HepG2 (cell line): ENCODE data around the gene DOK4. TPM values are rescaled to one million over a fixed set of nuclear protein-coding genes. Genes with fewer than 3 reads are reported as not detected.

ENCODE experiments used
- FOXK1 ChIP-seq: sonication (generic); formaldehyde crosslinking; IDR thresholded peaks from 2 replicates; pipeline ENCODE4 v1.4.0; 2020; ENCODE audit warnings: low read depth, missing genetic modification reagents, borderline replicate concordance
- GRHL1 ChIP-seq: sonication (generic); formaldehyde crosslinking; conservative IDR thresholded peaks from 2 replicates; pipeline ENCODE4 v1.8.0; 2022; ENCODE audit warnings: missing genetic modification reagents
- HMG20B ChIP-seq: conservative IDR thresholded peaks from 2 replicates; pipeline ENCODE4 v1.6.1; 2016; ENCODE audit warnings: missing genetic modification reagents, missing compliant biosample characterization
- HNRNPK ChIP-seq: fragments of 200-400 bp; formaldehyde crosslinking; IDR thresholded peaks from 2 replicates; pipeline ENCODE4 v1.6.1; 2018; ENCODE audit warnings: low read length, low read depth, moderate library complexity, mild to moderate bottlenecking; ENCODE audit not compliant: poor library complexity, severe bottlenecking
- IKZF4 ChIP-seq: sonication (generic); formaldehyde crosslinking; IDR thresholded peaks from 2 replicates; pipeline ENCODE4 v1.5.1; 2020; ENCODE audit warnings: borderline replicate concordance, mild to moderate bottlenecking, low read depth, missing genetic modification reagents; ENCODE audit errors: not compliant biosample characterization
- NBN ChIP-seq: fragments of 450-650 bp; conservative IDR thresholded peaks from 2 replicates; pipeline ENCODE4 v1.6.1; 2017
- PCBP2 ChIP-seq: fragments of 200-400 bp; formaldehyde crosslinking; optimal IDR thresholded peaks from 2 replicates; pipeline ENCODE3; 2018; ENCODE audit warnings: low read length, low read depth; ENCODE audit not compliant: poor library complexity, severe bottlenecking
- RFX5 ChIP-seq: IDR thresholded peaks from 2 replicates; pipeline ENCODE4 v1.6.1; 2011; ENCODE audit warnings: low read depth, low read length, improper control_type of control experiment
- U2AF1 ChIP-seq: fragments of 200-400 bp; formaldehyde crosslinking; optimal IDR thresholded peaks from 2 replicates; pipeline ENCODE3; 2017; ENCODE audit warnings: mild to moderate bottlenecking, low read depth, low read length
- ZFP1 ChIP-seq: IDR thresholded peaks from 2 replicates; pipeline ENCODE4 v1.6.1; 2016
- ZFP90 ChIP-seq: sonication (generic); formaldehyde crosslinking; IDR thresholded peaks from 2 replicates; pipeline ENCODE4 v1.8.0; 2022; ENCODE audit warnings: missing genetic modification reagents, mild to moderate bottlenecking, inconsistent platforms, borderline replicate concordance
- ZNF180 ChIP-seq: sonication (generic); formaldehyde crosslinking; IDR thresholded peaks from 2 replicates; pipeline ENCODE4 v1.4.0; 2020; ENCODE audit warnings: low read depth, missing genetic modification reagents, borderline replicate concordance
- ZNF451 ChIP-seq: sonication (generic); formaldehyde crosslinking; IDR thresholded peaks from 2 replicates; pipeline ENCODE4 v1.5.0; 2020; ENCODE audit warnings: mild to moderate bottlenecking, missing genetic modification reagents
- ZNF484 ChIP-seq: sonication (generic); formaldehyde crosslinking; IDR thresholded peaks from 2 replicates; pipeline ENCODE4 v1.5.1; 2020; ENCODE audit warnings: mild to moderate bottlenecking, low read depth, missing genetic modification reagents, borderline replicate concordance
- ZNF670 ChIP-seq: sonication (generic); formaldehyde crosslinking; IDR thresholded peaks from 2 replicates; pipeline ENCODE4 v1.8.0; 2022; ENCODE audit warnings: mild to moderate bottlenecking, missing genetic modification reagents, borderline replicate concordance
- polyA plus RNA-seq, 8 experiments: library from polyadenylated mRNA; depleted of rRNA in 3 of 8; stranded (reverse) in 7 of 8; unstranded in 1 of 8; fragments of >200 nt; fragmentation: Illumina TruSeq in 4 of 8; extraction: Trizol in 4 of 8; gene quantifications; 2 replicates each; pipeline versions ENCODE4 v1.2.1 to v1.2.3, GENCODE V29; 2011 to 2016; ENCODE audit warnings: low read depth in 4 of 8, missing spikeins in 1 of 8, mixed read lengths in 1 of 8; ENCODE audit not compliant: insufficient read depth in 1 of 8
- total RNA-seq, 5 experiments: library from RNA; depleted of rRNA; stranded (reverse); fragments of >200 nt; fragmentation: Illumina TruSeq; extraction: Trizol; gene quantifications; 2 replicates each; pipeline ENCODE4 v1.2.3, GENCODE V29; 2016; ENCODE audit warnings: low read depth in 1 of 5
- TF ChIP-seq, protein P1 (sequence below): sonication (generic); formaldehyde crosslinking; IDR thresholded peaks from 2 replicates; pipeline ENCODE4 v1.4.0; 2020; ENCODE audit warnings: missing genetic modification reagents
- TF ChIP-seq, protein P2 (sequence below): sonication (generic); formaldehyde crosslinking; IDR thresholded peaks from 2 replicates; pipeline ENCODE4 v1.5.1; 2020; ENCODE audit warnings: mild to moderate bottlenecking, missing genetic modification reagents, moderate library complexity
- TF ChIP-seq, protein P3 (sequence below): sonication (generic); formaldehyde crosslinking; IDR thresholded peaks from 2 replicates; pipeline ENCODE4 v1.5.0; 2020; ENCODE audit warnings: missing genetic modification reagents

Gene DOK4
- total and polyA plus RNA-seq, 2 of the 13 experiments (the other 11 are each of a cell fraction or from before 2014, with no cell fraction given), result 52.7 to 70.0 TPM

DNA sequence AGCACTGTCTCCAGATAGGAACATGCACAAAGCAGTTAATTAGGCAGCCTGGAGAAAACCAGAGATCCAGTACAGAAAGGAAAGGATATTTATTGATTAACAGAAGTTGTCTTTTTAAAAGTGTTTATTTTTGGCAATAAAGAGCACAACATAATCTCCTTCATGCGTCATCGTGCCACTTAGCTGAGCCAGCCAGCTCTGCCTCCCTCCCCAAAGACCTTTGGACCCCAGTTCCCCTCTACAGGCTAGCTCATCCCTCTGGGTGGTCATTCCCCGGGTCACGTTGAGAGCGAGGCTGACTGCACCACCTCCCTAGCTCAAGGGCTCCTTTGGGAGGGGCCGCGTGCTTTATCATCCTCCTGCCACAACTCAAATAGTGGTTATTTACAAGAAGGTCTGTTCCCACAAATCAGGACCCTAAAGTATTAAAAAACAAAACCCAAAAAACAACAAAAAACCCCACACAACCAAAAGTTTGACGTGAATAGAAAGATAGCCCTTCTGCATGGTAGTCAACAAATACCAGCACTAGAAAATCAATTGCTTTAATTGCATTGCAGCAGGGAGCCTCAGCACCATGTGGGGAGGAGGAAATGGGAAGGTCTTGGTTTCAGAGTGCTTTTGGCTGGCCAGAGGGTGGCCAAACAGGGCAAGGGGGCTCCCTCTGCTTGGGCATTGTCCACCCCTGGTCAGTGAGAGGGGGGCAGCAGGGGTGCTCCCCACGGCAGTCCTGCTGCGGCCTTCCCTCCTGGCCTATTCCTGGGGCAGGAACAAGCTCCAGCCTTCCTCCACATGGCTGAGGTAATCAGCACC, 14.2 kb downstream of the DOK4 start (continued):
- TF ChIP-seq, protein P1, sequence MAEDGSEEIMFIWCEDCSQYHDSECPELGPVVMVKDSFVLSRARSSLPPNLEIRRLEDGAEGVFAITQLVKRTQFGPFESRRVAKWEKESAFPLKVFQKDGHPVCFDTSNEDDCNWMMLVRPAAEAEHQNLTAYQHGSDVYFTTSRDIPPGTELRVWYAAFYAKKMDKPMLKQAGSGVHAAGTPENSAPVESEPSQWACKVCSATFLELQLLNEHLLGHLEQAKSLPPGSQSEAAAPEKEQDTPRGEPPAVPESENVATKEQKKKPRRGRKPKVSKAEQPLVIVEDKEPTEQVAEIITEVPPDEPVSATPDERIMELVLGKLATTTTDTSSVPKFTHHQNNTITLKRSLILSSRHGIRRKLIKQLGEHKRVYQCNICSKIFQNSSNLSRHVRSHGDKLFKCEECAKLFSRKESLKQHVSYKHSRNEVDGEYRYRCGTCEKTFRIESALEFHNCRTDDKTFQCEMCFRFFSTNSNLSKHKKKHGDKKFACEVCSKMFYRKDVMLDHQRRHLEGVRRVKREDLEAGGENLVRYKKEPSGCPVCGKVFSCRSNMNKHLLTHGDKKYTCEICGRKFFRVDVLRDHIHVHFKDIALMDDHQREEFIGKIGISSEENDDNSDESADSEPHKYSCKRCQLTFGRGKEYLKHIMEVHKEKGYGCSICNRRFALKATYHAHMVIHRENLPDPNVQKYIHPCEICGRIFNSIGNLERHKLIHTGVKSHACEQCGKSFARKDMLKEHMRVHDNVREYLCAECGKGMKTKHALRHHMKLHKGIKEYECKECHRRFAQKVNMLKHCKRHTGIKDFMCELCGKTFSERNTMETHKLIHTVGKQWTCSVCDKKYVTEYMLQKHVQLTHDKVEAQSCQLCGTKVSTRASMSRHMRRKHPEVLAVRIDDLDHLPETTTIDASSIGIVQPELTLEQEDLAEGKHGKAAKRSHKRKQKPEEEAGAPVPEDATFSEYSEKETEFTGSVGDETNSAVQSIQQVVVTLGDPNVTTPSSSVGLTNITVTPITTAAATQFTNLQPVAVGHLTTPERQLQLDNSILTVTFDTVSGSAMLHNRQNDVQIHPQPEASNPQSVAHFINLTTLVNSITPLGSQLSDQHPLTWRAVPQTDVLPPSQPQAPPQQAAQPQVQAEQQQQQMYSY (CRISPR knock-in tag), result no peak
- TF ChIP-seq, protein P2, sequence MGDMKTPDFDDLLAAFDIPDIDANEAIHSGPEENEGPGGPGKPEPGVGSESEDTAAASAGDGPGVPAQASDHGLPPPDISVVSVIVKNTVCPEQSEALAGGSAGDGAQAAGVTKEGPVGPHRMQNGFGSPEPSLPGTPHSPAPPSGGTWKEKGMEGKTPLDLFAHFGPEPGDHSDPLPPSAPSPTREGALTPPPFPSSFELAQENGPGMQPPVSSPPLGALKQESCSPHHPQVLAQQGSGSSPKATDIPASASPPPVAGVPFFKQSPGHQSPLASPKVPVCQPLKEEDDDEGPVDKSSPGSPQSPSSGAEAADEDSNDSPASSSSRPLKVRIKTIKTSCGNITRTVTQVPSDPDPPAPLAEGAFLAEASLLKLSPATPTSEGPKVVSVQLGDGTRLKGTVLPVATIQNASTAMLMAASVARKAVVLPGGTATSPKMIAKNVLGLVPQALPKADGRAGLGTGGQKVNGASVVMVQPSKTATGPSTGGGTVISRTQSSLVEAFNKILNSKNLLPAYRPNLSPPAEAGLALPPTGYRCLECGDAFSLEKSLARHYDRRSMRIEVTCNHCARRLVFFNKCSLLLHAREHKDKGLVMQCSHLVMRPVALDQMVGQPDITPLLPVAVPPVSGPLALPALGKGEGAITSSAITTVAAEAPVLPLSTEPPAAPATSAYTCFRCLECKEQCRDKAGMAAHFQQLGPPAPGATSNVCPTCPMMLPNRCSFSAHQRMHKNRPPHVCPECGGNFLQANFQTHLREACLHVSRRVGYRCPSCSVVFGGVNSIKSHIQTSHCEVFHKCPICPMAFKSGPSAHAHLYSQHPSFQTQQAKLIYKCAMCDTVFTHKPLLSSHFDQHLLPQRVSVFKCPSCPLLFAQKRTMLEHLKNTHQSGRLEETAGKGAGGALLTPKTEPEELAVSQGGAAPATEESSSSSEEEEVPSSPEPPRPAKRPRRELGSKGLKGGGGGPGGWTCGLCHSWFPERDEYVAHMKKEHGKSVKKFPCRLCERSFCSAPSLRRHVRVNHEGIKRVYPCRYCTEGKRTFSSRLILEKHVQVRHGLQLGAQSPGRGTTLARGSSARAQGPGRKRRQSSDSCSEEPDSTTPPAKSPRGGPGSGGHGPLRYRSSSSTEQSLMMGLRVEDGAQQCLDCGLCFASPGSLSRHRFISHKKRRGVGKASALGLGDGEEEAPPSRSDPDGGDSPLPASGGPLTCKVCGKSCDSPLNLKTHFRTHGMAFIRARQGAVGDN (CRISPR knock-in tag), result peak; percentile 88
- TF ChIP-seq PCBP2 (no peak), HMG20B (CRISPR knock-in tag) (no peak), NBN (no peak), ZNF180 (CRISPR knock-in tag) (no peak), RFX5 (no peak), ZFP1 (CRISPR knock-in tag) (no peak), ZNF670 (no peak), HNRNPK (no peak), U2AF1 (no peak), GRHL1 (no peak), FOXK1 (CRISPR knock-in tag) (peak; percentile 43; the same call in 1 of the 2 replicates), IKZF4 (no peak), ZNF484 (CRISPR knock-in tag) (no peak), ZNF451 (CRISPR knock-in tag) (0 out of 2 replicates have a peak, but pooled peaks have one; percentile 13), ZFP90 (CRISPR knock-in tag) (0 out of 2 replicates have a peak, but pooled peaks have one; percentile 46)
- TF ChIP-seq, protein P3, sequence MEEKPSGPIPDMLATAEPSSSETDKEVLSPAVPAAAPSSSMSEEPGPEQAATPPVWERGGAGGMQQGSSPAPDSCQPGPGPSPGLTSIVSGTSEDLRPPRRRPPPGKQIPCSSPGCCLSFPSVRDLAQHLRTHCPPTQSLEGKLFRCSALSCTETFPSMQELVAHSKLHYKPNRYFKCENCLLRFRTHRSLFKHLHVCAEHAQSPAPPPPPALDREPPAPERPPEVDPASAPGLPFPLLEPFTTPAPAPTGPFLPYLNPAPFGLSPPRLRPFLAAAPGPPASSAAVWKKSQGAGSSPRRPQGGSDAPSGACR, result peak; percentile 63
